ENCODE data around the gene RAB25.
"Not testable (repeated sequence)": the region's sequence is repeated elsewhere in the genome, so short reads cannot be mapped to it uniquely, and the experiment has no call there.

The RAB25 gene

GRCh38 chr1:156054500-156055280 is 6.3 kb upstream of the RAB25 start, which contains the start of gene LAMTOR2:
Gene LAMTOR2, plus strand, starts transcription at chr1:156054782. Its CDS starts 108 bp downstream, at chr1:156054890.
- DNase-seq = peak; percentile 98

GRCh38 chr1:156055281-156056048 is 5.5 kb upstream of the RAB25 start:
- DNase-seq = no peak

DNA sequence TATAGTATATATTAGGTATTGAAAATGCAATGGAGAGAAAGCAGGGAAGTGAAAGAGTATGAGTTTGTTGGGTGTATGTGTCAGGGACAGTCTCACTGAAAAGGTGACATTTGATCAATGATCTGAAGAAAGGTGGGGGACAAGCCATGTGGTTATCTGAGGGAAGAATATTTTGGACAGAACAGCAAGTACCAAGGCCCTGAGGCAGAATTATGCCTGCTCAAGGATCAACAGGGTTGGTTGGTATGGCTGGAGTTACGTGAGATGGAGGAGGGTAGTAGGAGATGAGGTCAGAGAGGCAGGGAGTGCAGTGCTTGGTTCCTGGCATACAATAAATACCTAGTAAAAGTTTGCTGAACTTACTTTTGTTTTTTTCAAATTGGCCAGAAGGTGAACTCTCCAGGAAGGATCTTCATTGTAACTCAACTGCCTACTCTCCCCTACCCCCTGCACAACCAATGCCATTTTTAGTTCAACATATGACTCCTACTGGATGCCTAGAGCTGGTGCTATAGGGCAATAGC is 4.6 kb upstream of the RAB25 start:
- DNase-seq = no peak

DNA sequence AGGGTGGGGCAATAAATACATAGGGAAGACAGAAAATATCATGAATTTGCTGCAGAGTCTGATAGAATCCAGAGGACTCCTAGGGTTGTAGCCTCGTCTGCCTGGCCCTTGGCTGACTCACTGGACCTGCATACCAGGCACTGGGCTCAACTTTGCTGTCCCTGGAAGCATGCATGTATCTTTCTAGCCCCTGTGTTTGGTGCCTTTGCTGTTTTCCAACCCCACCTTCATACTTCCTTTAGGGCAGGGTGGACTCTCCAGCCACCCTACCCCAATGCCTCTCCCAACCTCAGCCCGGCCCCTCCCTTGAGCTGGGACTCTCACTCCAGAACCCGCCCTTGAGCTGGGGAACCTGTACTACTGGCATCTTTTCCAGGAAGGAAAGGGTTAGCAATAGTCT is 1.2 kb downstream of the RAB25 start:
- DNase-seq = peak; percentile 34

DNA sequence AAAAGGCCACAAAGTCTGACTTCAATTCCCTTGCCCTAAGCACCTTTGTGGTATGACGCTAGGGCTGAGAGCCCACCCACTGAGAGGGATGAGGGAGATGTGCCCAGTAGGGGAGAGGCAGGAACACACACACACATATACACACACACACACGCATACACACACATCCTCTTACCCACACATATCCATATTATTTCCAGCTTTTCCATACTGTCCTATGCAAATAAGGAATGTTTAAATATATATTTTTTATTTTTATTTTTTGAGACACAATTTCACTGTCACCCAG is 3.0 kb downstream of the RAB25 start:
- no peak for DNase-seq

GRCh38 chr1:156064615-156065014 is 3.7 kb downstream of the RAB25 start:
- no peak for DNase-seq

- no peak for DNase-seq
Measured at GRCh38 chr1:156065212-156065611, 4.3 kb downstream of the RAB25 start.

GRCh38 chr1:156065871-156066270 is 4.9 kb downstream of the RAB25 start:
- no peak for DNase-seq

DNA sequence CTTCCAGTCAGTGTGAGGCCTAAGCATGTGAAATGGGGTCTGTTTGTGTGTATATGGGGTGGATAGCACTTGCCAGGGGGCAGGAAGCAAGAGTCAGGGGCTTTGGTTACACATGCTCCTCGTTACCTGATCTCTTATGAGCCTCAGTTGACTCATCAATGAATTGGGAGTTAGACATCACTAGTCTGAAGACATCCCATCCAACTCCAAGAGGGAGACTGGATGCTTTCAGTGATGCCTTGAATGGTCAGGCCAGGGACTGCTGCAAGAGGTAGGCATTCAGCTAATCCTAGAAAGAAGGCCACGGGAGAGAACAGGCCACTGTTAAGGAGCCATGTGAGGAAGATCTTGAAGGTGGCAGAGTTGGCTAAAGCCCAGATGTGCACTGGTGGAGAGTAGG is 6.3 kb downstream of the RAB25 start:
- no peak for DNase-seq

- DNase-seq = no peak
Measured at GRCh38 chr1:156069490-156070455, 8.8 kb downstream of the RAB25 start.

DNA sequence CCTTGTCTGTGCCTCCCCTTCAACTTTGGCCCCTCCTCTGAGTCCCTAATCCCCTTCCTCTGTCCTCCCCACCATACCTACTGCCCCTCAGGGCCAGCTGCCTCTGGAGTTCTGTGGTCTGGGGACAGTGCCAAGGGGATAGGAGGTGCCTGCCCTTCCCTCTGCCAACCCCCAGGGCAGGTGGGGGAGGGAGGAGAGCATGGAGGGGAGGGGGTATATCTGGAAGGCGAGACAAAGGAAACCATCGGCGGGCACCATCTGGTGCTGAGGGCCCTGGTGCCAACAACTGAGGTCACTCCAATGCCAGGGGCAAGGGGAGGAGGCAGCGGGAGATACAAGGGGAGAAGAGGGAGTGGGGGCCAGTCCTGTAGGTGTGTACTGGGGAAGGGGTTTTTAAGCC is 9.6 kb downstream of the RAB25 start:
- DNase-seq = no peak

- not testable (repeated sequence) for DNase-seq
Measured at GRCh38 chr1:156071332-156071816, 10.4 kb downstream of the RAB25 start.

- no peak for DNase-seq
Measured at GRCh38 chr1:156072251-156072650, 11.3 kb downstream of the RAB25 start.

DNA sequence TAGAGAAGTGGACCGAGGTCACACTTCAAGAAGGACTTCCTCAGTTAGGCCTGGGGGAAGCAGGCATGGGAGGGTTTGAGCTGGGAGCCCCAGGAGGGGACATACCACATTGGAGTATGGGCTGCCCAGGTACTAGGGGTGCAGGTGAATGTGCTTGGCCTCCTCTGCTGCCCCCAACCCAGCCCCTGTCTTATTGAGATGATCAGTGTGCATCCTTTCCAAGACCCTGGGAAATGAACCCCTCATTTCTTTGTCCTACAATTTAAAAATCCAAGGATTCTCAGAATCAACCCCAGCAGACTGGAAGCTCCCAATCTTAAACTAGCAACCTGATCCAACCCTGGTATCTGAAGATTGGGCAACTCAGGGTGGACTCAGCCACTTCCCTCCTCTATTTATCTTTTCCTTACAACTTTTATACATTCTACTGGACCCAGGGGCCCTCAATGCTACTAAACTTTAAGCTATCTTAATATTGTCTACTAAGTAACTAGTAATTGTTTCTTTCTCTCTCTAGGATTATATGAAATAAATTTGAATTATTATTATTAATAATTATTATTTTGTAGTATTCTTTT is 12.2 kb downstream of the RAB25 start:
- no peak for DNase-seq

DNA sequence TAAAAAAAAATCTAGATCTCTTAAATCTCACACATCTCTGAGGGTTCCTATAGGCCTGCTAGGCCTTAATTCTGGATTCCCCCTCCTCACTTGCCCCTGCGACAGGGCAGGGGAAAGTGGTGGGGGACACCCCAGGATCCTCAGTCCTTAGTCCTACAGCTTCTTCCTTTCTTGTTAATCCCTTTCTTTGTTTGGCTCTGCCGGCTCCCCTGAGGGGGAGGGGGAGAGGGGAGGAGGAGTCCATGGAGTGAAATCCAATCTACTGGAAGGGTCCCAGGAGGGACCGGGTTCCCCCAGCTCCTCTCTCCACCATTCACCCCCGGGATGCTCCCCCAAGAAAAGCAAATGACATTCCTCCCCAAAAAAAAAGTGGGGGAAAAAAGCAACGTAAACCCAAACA is 12.8 kb downstream of the RAB25 start:
- no peak for DNase-seq

- no peak for DNase-seq
Measured at GRCh38 chr1:156074661-156075060, 13.7 kb downstream of the RAB25 start.

GRCh38 chr1:156075162-156075561 is 14.2 kb downstream of the RAB25 start:
- no peak for DNase-seq

DNA sequence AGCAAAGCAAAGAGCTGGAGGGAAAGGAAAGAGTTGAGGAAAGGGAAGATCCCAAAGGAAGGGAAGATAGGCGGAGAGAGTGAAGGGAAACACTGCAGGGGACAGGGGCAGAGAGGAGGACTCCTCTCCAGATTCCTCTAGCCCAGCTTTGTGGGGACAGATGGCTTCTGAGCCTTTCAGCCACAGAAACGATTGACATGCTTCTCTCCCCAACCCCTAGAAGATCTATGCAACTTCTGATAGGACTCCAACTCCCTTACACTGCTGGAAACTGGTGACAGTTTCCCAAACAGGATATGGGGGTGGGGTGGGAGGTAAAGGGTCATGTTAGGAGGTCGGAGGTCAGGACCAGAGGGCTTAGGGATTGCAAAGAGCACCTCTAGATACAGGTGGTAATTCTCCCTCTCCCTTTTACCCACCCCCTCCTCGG is 14.8 kb downstream of the RAB25 start:
- DNase-seq = no peak

GRCh38 chr1:156076609-156077429 is 15.9 kb downstream of the RAB25 start:
- no peak for DNase-seq

DNA sequence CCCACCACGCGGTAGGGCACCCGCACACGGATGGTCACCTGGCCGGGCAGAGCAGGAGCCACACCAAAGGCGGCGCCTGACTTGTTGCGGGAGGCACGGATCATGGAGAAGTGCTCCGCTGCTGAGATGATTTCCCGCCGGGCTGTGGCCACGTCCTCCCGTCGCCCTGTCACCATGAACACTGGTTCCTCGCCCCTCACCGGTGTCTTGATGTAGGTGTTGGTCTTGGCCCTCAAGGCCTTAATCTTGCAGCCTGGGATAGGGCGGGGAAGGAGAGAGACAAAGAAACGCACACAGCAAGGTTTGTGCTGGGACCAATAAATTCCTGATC is 16.4 kb downstream of the RAB25 start:
- DNase-seq = no peak

- DNase-seq = no peak
Measured at GRCh38 chr1:156078728-156079127, 17.8 kb downstream of the RAB25 start.

Data from fibroblast of skin of back (primary cell).